A549 (cell line): ENCODE results near the gene C1orf174.

Experiments
- BHLHE40 ChIP-seq: IDR thresholded peaks from 2 replicates; pipeline ENCODE4 v1.6.1; 2012; ENCODE audit warnings: low read depth, low read length, inconsistent platforms
- CTCF ChIP-seq: fragments of >200 bp; sonication (Bioruptor Twin); formaldehyde crosslinking; IDR thresholded peaks from 3 replicates; pipeline ENCODE4 v1.5.1; 2016
- ESRRA ChIP-seq: fragments of 150-350 bp; IDR thresholded peaks from 2 replicates; pipeline ENCODE4 v1.6.1; 2014; ENCODE audit warnings: mild to moderate bottlenecking, low read length, borderline replicate concordance
- HMGXB4 ChIP-seq: fragments of 250-450 bp; sonication (Bioruptor Pico); IDR thresholded peaks from 2 replicates; pipeline ENCODE4 v1.5.0; 2021; ENCODE audit warnings: mild to moderate bottlenecking, moderate library complexity, borderline replicate concordance
- MAX ChIP-seq: IDR thresholded peaks from 2 replicates; pipeline ENCODE4 v1.6.1; 2012
- POLR2A ChIP-seq: IDR thresholded peaks from 2 replicates; pipeline ENCODE4 v1.6.1; 2012; ENCODE audit warnings: mild to moderate bottlenecking, low read length
- POLR2AphosphoS2 ChIP-seq: conservative IDR thresholded peaks from 2 replicates; pipeline ENCODE4 v1.6.1; 2012; ENCODE audit warnings: low read length, improper control_type of control experiment, inconsistent platforms
- RNF2 ChIP-seq: fragments of 200-600 bp; sonication (generic); IDR thresholded peaks from 2 replicates; pipeline ENCODE4 v1.6.1; 2016; ENCODE audit warnings: low read depth, mild to moderate bottlenecking, antibody characterized with exemption, moderate library complexity, borderline replicate concordance
- SMC3 ChIP-seq: fragments of >200 bp; sonication (Bioruptor Twin); formaldehyde crosslinking; IDR thresholded peaks from 3 replicates; pipeline ENCODE4 v1.6.1; 2018; ENCODE audit warnings: inconsistent platforms
- TFCP2L1 ChIP-seq: fragments of 250-450 bp; sonication (Bioruptor Pico); IDR thresholded peaks from 2 replicates; pipeline ENCODE4 v1.5.0; 2021; ENCODE audit warnings: mild to moderate bottlenecking
- ZC3H11A ChIP-seq: fragments of 450-650 bp; IDR thresholded peaks from 2 replicates; pipeline ENCODE4 v1.6.1; 2014; ENCODE audit warnings: antibody characterized with exemption, mild to moderate bottlenecking
- ZSCAN20 ChIP-seq: fragments of 250-450 bp; sonication (Bioruptor Pico); IDR thresholded peaks from 2 replicates; pipeline ENCODE4 v1.8.0; 2022; ENCODE audit warnings: mild to moderate bottlenecking, moderate library complexity
- TF ChIP-seq, protein P1 (sequence below): fragments of 200-600 bp; sonication (generic); IDR thresholded peaks from 2 replicates; pipeline ENCODE4 v1.6.1; 2016; ENCODE audit warnings: antibody characterized with exemption, mild to moderate bottlenecking, moderate library complexity

DNA sequence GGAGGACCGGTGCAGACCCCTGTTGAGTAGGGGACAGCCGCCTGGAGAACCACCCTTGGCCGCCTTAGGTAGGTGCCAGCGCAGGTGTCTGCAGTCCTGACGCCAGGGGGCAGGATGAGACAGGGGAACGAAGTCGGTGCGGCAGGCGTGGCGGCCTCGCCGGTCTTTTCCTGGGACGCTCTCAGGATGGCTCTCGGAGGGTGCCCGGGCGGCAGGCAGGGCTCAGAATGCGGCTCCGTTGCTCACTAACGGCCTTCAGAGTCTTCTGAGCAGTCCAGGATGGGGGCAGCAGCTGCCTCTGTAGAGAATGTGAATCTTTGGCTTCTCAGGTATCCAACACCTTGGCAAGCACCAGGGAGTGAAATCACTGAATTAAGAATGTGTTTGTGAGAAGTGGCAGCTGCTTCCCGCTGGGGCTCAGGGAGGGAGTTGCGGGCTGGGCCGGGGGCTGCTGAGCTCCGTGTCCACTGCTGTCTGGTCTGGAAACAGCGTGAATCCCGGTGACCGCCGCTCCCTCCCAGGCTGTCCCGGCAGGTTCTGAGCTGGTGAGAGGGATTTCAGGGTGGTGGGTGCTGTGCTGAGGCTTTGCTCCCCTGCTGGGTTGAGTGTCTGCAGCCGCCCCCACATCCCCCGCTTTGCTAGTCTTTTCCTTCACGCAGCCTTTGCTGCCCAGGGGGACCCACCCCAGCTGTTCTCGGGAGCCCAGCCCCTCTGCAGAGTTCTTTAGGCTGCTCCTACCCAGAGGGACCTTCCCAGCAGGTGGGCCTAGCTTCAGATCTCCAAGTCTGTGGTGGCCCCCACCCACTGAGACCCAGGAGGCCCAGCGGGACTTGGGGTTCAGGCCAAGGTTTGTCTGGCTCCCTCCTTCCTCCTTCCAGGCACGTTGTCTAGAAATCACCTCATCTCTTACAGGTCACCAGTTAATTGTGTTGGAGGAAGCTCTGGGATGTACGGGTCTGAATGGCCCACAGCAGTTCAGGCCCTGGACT lies 11.1 kb upstream of the C1orf174 start:
- TF ChIP-seq MAX (no peak), CTCF (peak; percentile 64), HMGXB4 (CRISPR knock-in tag) (no peak), POLR2A (no peak), BHLHE40 (no peak), SMC3 (peak; percentile 88), ZC3H11A (no peak), ESRRA (no peak), RNF2 (no peak), TFCP2L1 (no peak), ZSCAN20 (CRISPR knock-in tag) (no peak), POLR2AphosphoS2 (no peak)
- TF ChIP-seq, protein P1, sequence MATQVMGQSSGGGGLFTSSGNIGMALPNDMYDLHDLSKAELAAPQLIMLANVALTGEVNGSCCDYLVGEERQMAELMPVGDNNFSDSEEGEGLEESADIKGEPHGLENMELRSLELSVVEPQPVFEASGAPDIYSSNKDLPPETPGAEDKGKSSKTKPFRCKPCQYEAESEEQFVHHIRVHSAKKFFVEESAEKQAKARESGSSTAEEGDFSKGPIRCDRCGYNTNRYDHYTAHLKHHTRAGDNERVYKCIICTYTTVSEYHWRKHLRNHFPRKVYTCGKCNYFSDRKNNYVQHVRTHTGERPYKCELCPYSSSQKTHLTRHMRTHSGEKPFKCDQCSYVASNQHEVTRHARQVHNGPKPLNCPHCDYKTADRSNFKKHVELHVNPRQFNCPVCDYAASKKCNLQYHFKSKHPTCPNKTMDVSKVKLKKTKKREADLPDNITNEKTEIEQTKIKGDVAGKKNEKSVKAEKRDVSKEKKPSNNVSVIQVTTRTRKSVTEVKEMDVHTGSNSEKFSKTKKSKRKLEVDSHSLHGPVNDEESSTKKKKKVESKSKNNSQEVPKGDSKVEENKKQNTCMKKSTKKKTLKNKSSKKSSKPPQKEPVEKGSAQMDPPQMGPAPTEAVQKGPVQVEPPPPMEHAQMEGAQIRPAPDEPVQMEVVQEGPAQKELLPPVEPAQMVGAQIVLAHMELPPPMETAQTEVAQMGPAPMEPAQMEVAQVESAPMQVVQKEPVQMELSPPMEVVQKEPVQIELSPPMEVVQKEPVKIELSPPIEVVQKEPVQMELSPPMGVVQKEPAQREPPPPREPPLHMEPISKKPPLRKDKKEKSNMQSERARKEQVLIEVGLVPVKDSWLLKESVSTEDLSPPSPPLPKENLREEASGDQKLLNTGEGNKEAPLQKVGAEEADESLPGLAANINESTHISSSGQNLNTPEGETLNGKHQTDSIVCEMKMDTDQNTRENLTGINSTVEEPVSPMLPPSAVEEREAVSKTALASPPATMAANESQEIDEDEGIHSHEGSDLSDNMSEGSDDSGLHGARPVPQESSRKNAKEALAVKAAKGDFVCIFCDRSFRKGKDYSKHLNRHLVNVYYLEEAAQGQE, result no peak
